GM12878 (cell line): Measurements from ENCODE around the gene UVRAG. TPM values are rescaled to one million over a fixed set of nuclear protein-coding genes. Genes with fewer than 3 reads are reported as not detected.

Experiments
- ATAC-seq: fragments of 200-7000 bp; cut with Tn5 transposase; 3 replicates; pipeline ENCODE4 v1.9.1; 2020; ENCODE audit warnings: mild to moderate bottlenecking, moderate library complexity
- BruUV-seq: library from RNA; stranded (reverse); fragments of 400-500 nt; replicated peaks from 2 replicates; lab custom pipeline; 2021; lab: Mats Ljungman, UMichigan
- CTCF ChIA-PET: fragments of 300-600 bp; sonication (Branson Sonifier 250); formaldehyde crosslinking; extraction: SDS; loops from one replicate; lab custom pipeline; 2021; ENCODE audit warnings: inconsistent platforms; lab: Yijun Ruan, JAX
- POLR2A ChIA-PET: fragments of 350-600 bp; formaldehyde crosslinking; extraction: SDS; loops from one replicate; lab custom pipeline; 2021; ENCODE audit warnings: inconsistent platforms; lab: Charles Lee
- RAD21 ChIA-PET: fragments of 300-600 bp; sonication (Branson Sonifier 250); formaldehyde crosslinking; loops from one replicate; lab custom pipeline; 2023; ENCODE audit warnings: antibody characterized with exemption; ENCODE audit not compliant: unreplicated experiment; lab: Charles Lee
- SMC1A ChIA-PET: fragments of 300-600 bp; sonication (Branson Sonifier 250); formaldehyde crosslinking; loops from one replicate; lab custom pipeline; 2023; ENCODE audit not compliant: unreplicated experiment, uncharacterized antibody; lab: Charles Lee
- DNase-seq: peaks from one replicate; pipeline ENCODE4 v3.0.0-alpha.2; 2011; ENCODE audit warnings: low read depth, low spot score
- FAIRE-seq: peaks from 3 replicates; lab custom pipeline; 2011; peaks lifted over from hg19 to GRCh38; lab: Jason Lieb, UNC
- H2AFZ ChIP-seq: 2 replicates; pipeline ENCODE4 v1.6.0; 2011; ENCODE audit warnings: low read depth, low read length, control low read depth; ENCODE audit not compliant: control insufficient read depth
- H3K27ac ChIP-seq: 2 replicates; pipeline ENCODE4 v1.5.1; 2011; ENCODE audit warnings: control low read depth; ENCODE audit not compliant: control insufficient read depth, insufficient read depth
- H3K27me3 ChIP-seq, 2 experiments: replicated peaks in 1 of 2; 2 replicates each; pipeline versions ENCODE4 v1.6.0 to v1.6.1; 2011; ENCODE audit warnings: low read length in 1 of 2; ENCODE audit not compliant: control insufficient read depth in 2 of 2, insufficient read depth in 2 of 2
- H3K36me3 ChIP-seq, 2 experiments: 2 replicates each; pipeline ENCODE4 v1.5.1; 2011; ENCODE audit warnings: low read length in 1 of 2; ENCODE audit not compliant: control insufficient read depth in 2 of 2, insufficient read depth in 2 of 2
- H3K4me1 ChIP-seq: 2 replicates; pipeline ENCODE4 v1.6.1; 2011; ENCODE audit warnings: mild to moderate bottlenecking, low read length, moderate library complexity, mixed read lengths; ENCODE audit not compliant: control insufficient read depth, insufficient read depth
- H3K4me2 ChIP-seq: 2 replicates; pipeline ENCODE4 v1.6.0; 2011; ENCODE audit warnings: control low read depth; ENCODE audit not compliant: control insufficient read depth, insufficient read depth
- H3K4me3 ChIP-seq: fragments of 200-600 bp; sonication (generic); 2 replicates; pipeline ENCODE4 v1.5.1; 2016
- H3K79me2 ChIP-seq: 2 replicates; pipeline ENCODE4 v1.6.0; 2011; ENCODE audit warnings: low read length; ENCODE audit not compliant: control insufficient read depth, insufficient read depth
- H3K9ac ChIP-seq: 2 replicates; pipeline ENCODE4 v1.8.0; 2011; ENCODE audit warnings: low read length, control low read depth, mixed read lengths; ENCODE audit not compliant: control insufficient read depth, insufficient read depth
- H3K9me3 ChIP-seq: replicated peaks from 3 replicates; pipeline ENCODE4 v1.5.1; 2011; ENCODE audit warnings: mild to moderate bottlenecking, low read length; ENCODE audit not compliant: control insufficient read depth, insufficient read depth
- H4K20me1 ChIP-seq: 2 replicates; pipeline ENCODE4 v1.6.0; 2011; ENCODE audit not compliant: control insufficient read depth, insufficient read depth
- BCL3 ChIP-seq: IDR thresholded peaks from 2 replicates; pipeline ENCODE4 v1.6.1; 2011; ENCODE audit warnings: borderline replicate concordance, low read depth, mild to moderate bottlenecking, moderate library complexity, low read length; ENCODE audit not compliant: insufficient read depth, poor library complexity, severe bottlenecking
- IKZF1 ChIP-seq: fragments of 450-650 bp; conservative IDR thresholded peaks from 2 replicates; pipeline ENCODE4 v1.6.1; 2017; ENCODE audit warnings: antibody characterized with exemption, mild to moderate bottlenecking
- MYC ChIP-seq: IDR thresholded peaks from 2 replicates; pipeline ENCODE4 v1.6.1; 2011; ENCODE audit warnings: mild to moderate bottlenecking, low read length, moderate library complexity, inconsistent platforms; ENCODE audit not compliant: insufficient read depth, insufficient replicate concordance, insufficient read length, severe bottlenecking
- PAX8 ChIP-seq: fragments of 450-650 bp; IDR thresholded peaks from 2 replicates; pipeline ENCODE4 v1.6.1; 2017; ENCODE audit warnings: mild to moderate bottlenecking, moderate library complexity
- PKNOX1 ChIP-seq: fragments of 450-650 bp; IDR thresholded peaks from 2 replicates; pipeline ENCODE4 v1.6.1; 2016; ENCODE audit warnings: mild to moderate bottlenecking
- PRDM15 ChIP-seq: fragments of 450-650 bp; formaldehyde crosslinking; IDR thresholded peaks from 2 replicates; pipeline ENCODE4 v1.4.0; 2020; ENCODE audit warnings: mild to moderate bottlenecking, moderate library complexity
- STAT1 ChIP-seq: fragments of 450-650 bp; conservative IDR thresholded peaks from 2 replicates; pipeline ENCODE4 v1.6.1; 2014; ENCODE audit warnings: antibody characterized with exemption, mild to moderate bottlenecking
- USF1 ChIP-seq: IDR thresholded peaks from 2 replicates; pipeline ENCODE4 v1.6.1; 2011; ENCODE audit warnings: borderline replicate concordance, low read depth, mild to moderate bottlenecking, moderate library complexity, mixed read lengths, low read length; ENCODE audit not compliant: insufficient read depth; ENCODE audit errors: extremely low read length
- ZBED1 ChIP-seq: IDR thresholded peaks from 2 replicates; pipeline ENCODE4 v1.6.1; 2016; ENCODE audit warnings: borderline replicate concordance
- ZBTB40 ChIP-seq: fragments of 450-650 bp; IDR thresholded peaks from 2 replicates; pipeline ENCODE4 v1.6.1; 2016; ENCODE audit warnings: mild to moderate bottlenecking, moderate library complexity, borderline replicate concordance
- ZSCAN29 ChIP-seq: fragments of 450-650 bp; IDR thresholded peaks from 2 replicates; pipeline ENCODE4 v1.6.1; 2017; ENCODE audit warnings: mild to moderate bottlenecking, moderate library complexity
- WGBS: methylation state at CpG from one replicate; pipeline ENCODE4 v1.1.6; 2016; ENCODE audit warnings: low lambda C conversion rate; ENCODE audit not compliant: insufficient replicate concordance, insufficient coverage; ENCODE audit errors: missing lambda C conversion rate; 5-methylcytosine and 5-hydroxymethylcytosine counted together
- in situ Hi-C: fragments of 300-500 bp; cut with MboI; formaldehyde crosslinking; loops from 9 replicates; pipeline ENCODE4 v1.14.3; 2018; ENCODE audit warnings: mixed read lengths
- intact Hi-C: fragments of 100-400 bp; cut with micrococcal nuclease; formaldehyde crosslinking; loops from one replicate; pipeline ENCODE4 v1.14.2; 2022; ENCODE audit not compliant: unreplicated experiment
- polyA plus RNA-seq, 11 experiments: library from polyadenylated mRNA; depleted of rRNA in 4 of 11; unstranded in 6 of 11; stranded (reverse) in 5 of 11; fragments of >200 nt; fragmentation: Nextera tagmentation in 4 of 11; fragmentation: Illumina TruSeq in 1 of 11; extraction: Ambion mirVana in 4 of 11; extraction: Trizol in 1 of 11; gene quantifications; 1 replicate in 1 of 11; 2 replicates in 10 of 11; pipeline versions ENCODE4 v1.2.1 to v1.2.3, GENCODE V29; 2011 to 2016; ENCODE audit warnings: inconsistent platforms in 2 of 11, missing spikeins in 2 of 11, low read depth in 1 of 11
- total RNA-seq, 4 experiments: library from RNA; depleted of rRNA in 3 of 4; stranded (reverse); fragments of >200 nt in 3 of 4; fragmentation: Illumina TruSeq in 1 of 4; extraction: Trizol in 1 of 4; gene quantifications; 2 replicates each; pipeline versions ENCODE4 v1.2.1 to v1.2.3, GENCODE V29; 2013 to 2021

UVRAG gene
- total and polyA plus RNA-seq, 10 of the 15 experiments (the other 5 are each of a cell fraction or from before 2014, with no cell fraction given): 7.0 to 43.4 (median 37.0) TPM

GRCh38 chr11:75939516-75939915 is 124.5 kb downstream of the UVRAG start:
- H3K4me2 ChIP-seq: peak overlapping the region; percentile 26; the same call in 1 of the 2 replicates
- in situ Hi-C loops: no loop called here
- WGBS: 0% methylated on average over 1 of the region's 1 CpG
- CTCF ChIA-PET: interaction anchor here (1.6 kb wide), 1 partner anchor 72 kb away, joined by 3 read pairs; no protein-coding TSS in a partner anchor
- intact Hi-C loops: no loop called here
- RAD21 ChIA-PET: interaction anchor here (1.5 to 1.6 kb wide), 2 partner anchors 9 to 36 kb away, joined by 3 read pairs; no protein-coding TSS in a partner anchor
- peaks cover 39% of the 10 kb centered on the region for H3K79me2 ChIP-seq
- SMC1A ChIA-PET: interaction anchor here (0.6 to 2.7 kb wide), 5 partner anchors 9 to 42 kb away, joined by 3 to 9 read pairs (median 3); no protein-coding TSS in a partner anchor
- DNase-seq (no peak), FAIRE-seq (no peak), ATAC-seq (peak; percentile 46; the same call in 2 of the 3 replicates)
- no peak overlapping the region for H2AFZ ChIP-seq
- H3K4me3 ChIP-seq: peak overlapping the region; percentile 7; the same call in 1 of the 2 replicates
- peaks cover 23% of the 10 kb centered on the region; the same call in 1 of the 2 replicates for H3K4me1 ChIP-seq
- no peaks in the 10 kb centered on the region for H3K27me3 ChIP-seq
- H4K20me1 ChIP-seq: no peaks in the 10 kb centered on the region
- H3K9me3 ChIP-seq: no peaks in the 10 kb centered on the region; the same call in 2 of the 3 replicates
- BruUV-seq: no TSS peak
- POLR2A ChIA-PET: interaction anchor here (0.6 to 0.8 kb wide), 4 partner anchors 22 to 712 kb away, joined by 3 read pairs; no protein-coding TSS in a partner anchor
- H3K36me3 ChIP-seq: peaks cover 0 to 3% of the 10 kb centered on the region in 2 experiments; a peak in 1 of 4 replicates
- no peak overlapping the region; the same call in 1 of the 2 replicates for H3K27ac ChIP-seq
- no peak overlapping the region for H3K9ac ChIP-seq
- TF ChIP-seq PAX8: no peak
- no peak for TF ChIP-seq PRDM15 (CRISPR knock-in tag)
- TF ChIP-seq STAT1: no peak
- TF ChIP-seq BCL3: no peak
- no peak for TF ChIP-seq MYC
- no peak for TF ChIP-seq ZSCAN29
- TF ChIP-seq ZBTB40: no peak
- TF ChIP-seq USF1: no peak
- TF ChIP-seq IKZF1: no peak
- TF ChIP-seq ZBED1: no peak
- TF ChIP-seq PKNOX1: no peak
